Heart left ventricle (tissue), 16 donors: ENCODE data around the gene DKK2. TPM values are rescaled to one million over a fixed set of nuclear protein-coding genes. Genes with fewer than 3 reads are reported as not detected.

ENCODE experiments used
- ATAC-seq, 4 donors: fragments of 200-7000 bp; cut with Tn5 transposase; one replicate each; pipeline ENCODE4 v1.9.1; 2020 to 2022; ENCODE audit warnings: moderate library complexity in 4 of 4, mild to moderate bottlenecking in 3 of 4, moderate number of reproducible peaks in 1 of 4
- DNase-seq, 5 donors: peaks; one replicate each; pipeline ENCODE4 v3.0.0-alpha.2; 2020
- H3K27ac ChIP-seq, 12 donors: fragments of 200-600 bp; sonication (generic) in 4 of 12; one replicate each; pipeline versions ENCODE4 v1.5.0 to v1.8.0; 2016 to 2022; ENCODE audit warnings: mild to moderate bottlenecking in 2 of 12
- H3K27me3 ChIP-seq, 9 donors: fragments of 200-600 bp; sonication (generic) in 2 of 9; one replicate each; pipeline versions ENCODE4 v1.5.1 to v1.8.0; 2016 to 2022; ENCODE audit warnings: mild to moderate bottlenecking in 3 of 9
- H3K36me3 ChIP-seq, 9 donors: fragments of 200-600 bp; sonication (generic) in 2 of 9; one replicate each; pipeline versions ENCODE4 v1.5.0 to v1.8.0; 2018 to 2022; ENCODE audit warnings: mild to moderate bottlenecking in 2 of 9
- H3K4me1 ChIP-seq, 12 donors: fragments of 200-600 bp; sonication (generic) in 4 of 12; one replicate each; pipeline versions ENCODE4 v1.5.0 to v1.8.0; 2016 to 2022; ENCODE audit warnings: mild to moderate bottlenecking in 3 of 12
- H3K4me3 ChIP-seq, 12 donors: fragments of 200-600 bp; sonication (generic) in 4 of 12; one replicate each; pipeline versions ENCODE4 v1.5.0 to v1.8.0; 2017 to 2022; ENCODE audit warnings: mild to moderate bottlenecking in 9 of 12, moderate library complexity in 4 of 12
- H3K9me3 ChIP-seq, 12 donors: fragments of 200-600 bp; sonication (generic) in 4 of 12; one replicate each; pipeline versions ENCODE4 v1.5.0 to v1.8.0; 2016 to 2022; ENCODE audit warnings: mild to moderate bottlenecking in 1 of 12
- CTCF ChIP-seq, 12 donors: fragments of 200-600 bp; sonication (generic) in 4 of 12; IDR thresholded peaks; one replicate each; pipeline versions ENCODE4 v1.5.0 to v1.8.0; 2018 to 2022; ENCODE audit warnings: antibody characterized with exemption in 12 of 12, mild to moderate bottlenecking in 5 of 12
- POLR2A ChIP-seq, 2 donors: fragments of 450-650 bp; IDR thresholded peaks; one replicate each; pipeline ENCODE4 v1.6.1; 2017; ENCODE audit warnings: antibody characterized with exemption in 2 of 2, mild to moderate bottlenecking in 2 of 2, moderate library complexity in 2 of 2
- WGBS, 4 donors: extraction: QIAGEN DNeasy Blood & Tissue Kit in 2 of 4; methylation state at CpG; one replicate each; pipeline versions ENCODE4 v1.1.5 to v1.1.7; 2013 to 2018; 5-methylcytosine and 5-hydroxymethylcytosine counted together
- intact Hi-C, 10 donors: fragments of 100-400 bp; cut with DNase I; formaldehyde crosslinking; loops; one replicate each; pipeline versions ENCODE4 v1.11.1 to v1.14.2; 2022
- polyA plus RNA-seq, 2 donors: library from polyadenylated mRNA; stranded (reverse); fragments of 200-250 nt; gene quantifications; one replicate each; pipeline ENCODE4 v1.2.3, GENCODE V29; 2013
- total RNA-seq, 9 donors: library from RNA; depleted of rRNA in 2 of 9; stranded (reverse); fragments of >200 nt in 2 of 9; fragmentation: NEBNext Ultra II Directional in 3 of 9; extraction: Animal tissue kit (Norgen Biotek cat#: 25700) in 3 of 9; gene quantifications; one replicate each; pipeline versions ENCODE4 v1.1.0 to v1.2.4, GENCODE V29; 2016 to 2023
- donor health status: ischemic (EF 13 %, LVEDD 7.1; RV severe dilation, severe dysfunction).
- donor health status: healthy with polysubstance abuse.
- donor health status: DM: no; HTN: yes; CAD: no.
- donor health status: DM: no; HTN: no; CAD: no.
- donor health status: ischemic (EF 25% LVEDD 6.9; RV normal size, moderate dysfunction).
- donor health status: ischemic (EF 25% LVEDD 5.7; RV mildly dilated, moderate dysfunction).
- donor health status: healthy.
- donor health status: DM: yes; HTN: yes; CAD: no.
- donor health status: ischemic (EF 35%, LVEDD 5.7; RV mildly dilated, moderate dysfunction).
- donor health status: nonischemic (EF 11% LVEDD 7.7; RV severe dilation, severe dysfunction).
- donor health status: DM: yes; HTN: yes; CAD: no.
- donor health status: PGD.
- donor health status: ischemic (EF 29% LVEDD 5.4; RV normal size, mild dysfunction).
- donor health status: nonischemic (EF 23%, LVEDD 6.1; RV moderate dilation, normal function).

The DKK2 gene
- total and polyA plus RNA-seq, 11 donors = 0.40 to 2.5 (median 0.84) TPM; not detected in 1

- Histone ChIP-seq H3K4me3 (no peak overlapping the region), H3K4me1 (peaks cover 0 to 3% (median 0%) of the 10 kb centered on the region in 12 donors), H3K9me3 (no peaks in the 10 kb centered on the region), H3K27ac (peak overlapping the region in 1 of 12 donors; percentile 13), H3K27me3 (no peaks in the 10 kb centered on the region), H3K36me3 (no peaks in the 10 kb centered on the region)
- no peak for ATAC-seq
- no peak for TF ChIP-seq CTCF (IDR thresholded peaks at IDR 0.05)
- no peak for TF ChIP-seq POLR2A (IDR thresholded peaks at IDR 0.05)
- intact Hi-C loops = no loop called here
- no peak for DNase-seq
Measured at GRCh38 chr4:107065201-107065600, 29.1 kb upstream of the DKK2 start.

- Histone ChIP-seq H3K9me3 (no peaks in the 10 kb centered on the region), H3K27ac (no peak overlapping the region), H3K4me3 (no peak overlapping the region), H3K4me1 (peaks cover 0 to 10% (median 0%) of the 10 kb centered on the region in 12 donors), H3K36me3 (no peaks in the 10 kb centered on the region), H3K27me3 (no peaks in the 10 kb centered on the region)
- TF ChIP-seq POLR2A (IDR thresholded peaks at IDR 0.05) = no peak
- no peak for TF ChIP-seq CTCF (IDR thresholded peaks at IDR 0.05)
- WGBS, 4 donors = 51 to 64% (median 58%) methylated on average over 6 of the region's 6 CpGs
- DNase-seq (no peak), ATAC-seq (no peak)
- intact Hi-C loops = no loop called here
Measured at GRCh38 chr4:107060388-107060787, 24.3 kb upstream of the DKK2 start.

- no peaks in the 10 kb centered on the region for H3K36me3 ChIP-seq
- no peak overlapping the region for H3K27ac ChIP-seq
- H3K4me3 ChIP-seq = no peak overlapping the region
- intact Hi-C loops = loop anchor here in 2 of 10 donors (10.0 kb wide), 1 partner anchor 126 kb away; no protein-coding TSS in a partner anchor
- WGBS, 4 donors = 64 to 79% (median 68%) methylated on average over 1 of the region's 1 CpG
- H3K9me3 ChIP-seq = no peaks in the 10 kb centered on the region
- H3K4me1 ChIP-seq = peaks cover 0 to 7% (median 0%) of the 10 kb centered on the region in 12 donors
- no peak for TF ChIP-seq CTCF (IDR thresholded peaks at IDR 0.05)
- no peak for TF ChIP-seq POLR2A (IDR thresholded peaks at IDR 0.05)
- no peak for ATAC-seq
- no peak for DNase-seq
- no peaks in the 10 kb centered on the region for H3K27me3 ChIP-seq
Measured at GRCh38 chr4:107058828-107059227, 22.7 kb upstream of the DKK2 start.

GRCh38 chr4:107050525-107051135 lies 14.5 kb upstream of the DKK2 start:
- no peak overlapping the region for H3K27ac ChIP-seq
- no peak for TF ChIP-seq POLR2A (IDR thresholded peaks at IDR 0.05)
- TF ChIP-seq CTCF (IDR thresholded peaks at IDR 0.05) = peak; percentile 14 to 59 (median 30)
- H3K36me3 ChIP-seq = no peaks in the 10 kb centered on the region
- H3K4me3 ChIP-seq = no peak overlapping the region
- WGBS, 4 donors = 56 to 61% (median 58%) methylated on average over 3 of the region's 3 CpGs
- intact Hi-C loops = loop anchor here in 3 of 10 donors (5.0 to 10.0 kb wide), 2 partner anchors 132 to 134 kb away; no protein-coding TSS in a partner anchor
- ATAC-seq (no peak), DNase-seq (no peak)
- H3K4me1 ChIP-seq = no peaks in the 10 kb centered on the region
- no peaks in the 10 kb centered on the region for H3K27me3 ChIP-seq
- peaks cover 0 to 20% (median 8%) of the 10 kb centered on the region in 12 donors for H3K9me3 ChIP-seq
